G401 (cell line): ENCODE data around the gene KLHDC8A. TPM values are rescaled to one million over a fixed set of nuclear protein-coding genes. Genes with fewer than 3 reads are reported as not detected.

Experiments
- total RNA-seq: library from RNA; depleted of rRNA; stranded (reverse); fragments of >200 nt; shearing (Covaris generic); gene quantifications from 2 replicates; pipeline ENCODE4 v1.2.3, GENCODE V29; 2014; rRNA removed

Gene KLHDC8A
- total RNA-seq, 1 experiment from 2014 or later, result 2.8 TPM

Other genes with a start within 250 kb of the KLHDC8A start
- gene RBBP5, start 234.9 kb downstream of the KLHDC8A start, total RNA-seq, result 21.7 and 33.5 TPM in 2 replicates
- 5.5 and 8.6 TPM in 2 replicates for gene DSTYK, start 145.2 kb downstream of the KLHDC8A start, total RNA-seq
- 5.4 and 6.2 TPM in 2 replicates for gene TMCC2, start 129.0 kb downstream of the KLHDC8A start, total RNA-seq
- gene NUAK2, start 35.2 kb downstream of the KLHDC8A start, total RNA-seq, result 6.3 and 8.3 TPM in 2 replicates
- gene LEMD1, start 65.1 kb upstream of the KLHDC8A start, total RNA-seq, result 13.2 and 15.0 TPM in 2 replicates
- gene BLACAT1, start 99.1 kb upstream of the KLHDC8A start, total RNA-seq, result 1.7 and 1.8 TPM in 2 replicates
- gene CDK18, start 147.7 kb upstream of the KLHDC8A start, total RNA-seq, result 4.0 and 6.6 TPM in 2 replicates